ENCODE measurements around the gene INPP4B.

DNA sequence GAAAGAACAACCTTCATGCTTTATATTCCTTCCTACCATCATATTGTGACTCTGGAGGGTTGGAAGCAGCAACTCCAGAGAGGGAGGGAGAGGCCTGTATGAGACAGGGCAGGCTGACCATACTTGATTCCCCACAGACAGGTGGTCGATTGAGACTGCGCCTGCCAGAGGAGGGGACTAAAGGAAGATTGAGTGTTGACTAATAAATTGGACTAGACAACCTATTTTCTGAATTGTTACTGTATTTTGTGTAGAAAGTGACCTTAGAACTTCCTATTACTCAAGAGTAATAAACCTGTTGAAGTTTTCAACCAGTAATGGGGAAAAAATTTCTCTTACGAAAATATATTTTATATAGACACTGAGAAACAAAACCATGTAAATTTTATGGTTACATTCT lies 301.5 kb downstream of the INPP4B start:
- TF ChIP-seq, protein P1, sequence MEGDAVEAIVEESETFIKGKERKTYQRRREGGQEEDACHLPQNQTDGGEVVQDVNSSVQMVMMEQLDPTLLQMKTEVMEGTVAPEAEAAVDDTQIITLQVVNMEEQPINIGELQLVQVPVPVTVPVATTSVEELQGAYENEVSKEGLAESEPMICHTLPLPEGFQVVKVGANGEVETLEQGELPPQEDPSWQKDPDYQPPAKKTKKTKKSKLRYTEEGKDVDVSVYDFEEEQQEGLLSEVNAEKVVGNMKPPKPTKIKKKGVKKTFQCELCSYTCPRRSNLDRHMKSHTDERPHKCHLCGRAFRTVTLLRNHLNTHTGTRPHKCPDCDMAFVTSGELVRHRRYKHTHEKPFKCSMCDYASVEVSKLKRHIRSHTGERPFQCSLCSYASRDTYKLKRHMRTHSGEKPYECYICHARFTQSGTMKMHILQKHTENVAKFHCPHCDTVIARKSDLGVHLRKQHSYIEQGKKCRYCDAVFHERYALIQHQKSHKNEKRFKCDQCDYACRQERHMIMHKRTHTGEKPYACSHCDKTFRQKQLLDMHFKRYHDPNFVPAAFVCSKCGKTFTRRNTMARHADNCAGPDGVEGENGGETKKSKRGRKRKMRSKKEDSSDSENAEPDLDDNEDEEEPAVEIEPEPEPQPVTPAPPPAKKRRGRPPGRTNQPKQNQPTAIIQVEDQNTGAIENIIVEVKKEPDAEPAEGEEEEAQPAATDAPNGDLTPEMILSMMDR (IDR thresholded peaks at IDR 0.05; ENCODE audit: low read depth, low read length) = no peak
- TF ChIP-seq POLR2A (IDR thresholded peaks at IDR 0.05; ENCODE audit: extremely low read depth, insufficient read length) (no peak), MYC (IDR thresholded peaks at IDR 0.05; ENCODE audit: low read depth, low read length) (no peak)

Measured in NB4 (cell line).